Stimulated activated CD8-positive, alpha-beta memory T cell treated with anti-CD3 and anti-CD28 coated beads, Interleukin-4, amount 100 ng/mL, for 4 hours (primary cell): Measurements from ENCODE around the gene OVCA2.

Experiments used
- DNase-seq, 2 donors: peaks; one replicate each; pipeline ENCODE4 v3.0.0-alpha.2; 2020; ENCODE audit warnings: low read depth in 2 of 2, low spot score in 1 of 2

Gene OVCA2

DNA sequence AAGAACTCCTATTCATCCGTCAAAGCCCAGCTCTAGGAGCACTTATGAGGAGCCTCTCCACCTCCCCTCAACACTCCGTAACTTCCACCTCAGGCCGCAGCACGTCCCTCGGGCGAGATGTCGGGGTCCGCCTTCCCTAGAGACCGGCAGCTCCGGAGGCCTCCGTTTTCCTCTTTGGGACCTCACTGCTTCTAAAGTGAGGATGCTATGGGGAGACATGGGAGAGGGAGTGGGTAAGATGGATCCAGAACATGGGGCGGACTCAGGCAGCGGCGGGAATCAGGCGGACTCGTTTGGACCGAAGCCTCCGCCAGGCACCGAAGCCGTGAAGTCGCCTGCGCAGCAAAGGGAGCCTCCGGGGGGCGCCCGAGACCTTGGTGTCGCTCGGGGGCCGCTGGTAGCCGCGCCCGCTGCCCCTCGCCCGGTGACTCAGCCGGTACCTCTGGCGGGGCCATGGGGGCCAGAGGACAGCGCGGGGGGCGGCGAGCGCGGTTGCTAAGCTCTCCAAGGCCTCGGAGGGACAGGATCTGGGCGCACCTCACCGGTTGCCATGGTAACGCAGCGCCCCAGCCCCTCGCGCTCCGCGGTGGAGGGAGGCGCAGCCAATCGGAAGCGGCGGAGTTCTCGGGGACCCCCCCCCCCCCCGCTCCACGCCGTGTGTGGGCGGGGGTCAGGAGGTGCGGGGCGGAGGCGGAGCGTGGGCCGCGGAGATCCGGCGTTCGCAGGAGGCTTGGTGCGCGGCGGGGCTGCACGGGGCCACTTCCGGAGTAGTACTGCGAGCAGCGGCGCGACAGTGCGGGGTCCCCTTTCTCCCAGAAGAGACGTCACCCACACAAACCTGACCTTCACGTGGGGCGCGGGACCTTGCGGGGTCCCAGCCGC lies 11.8 kb downstream of the OVCA2 start:
- DNase-seq = peak; percentile 57 to 75

- DNase-seq = no peak
Measured at GRCh38 chr17:2054262-2054511, 12.4 kb downstream of the OVCA2 start.

DNA sequence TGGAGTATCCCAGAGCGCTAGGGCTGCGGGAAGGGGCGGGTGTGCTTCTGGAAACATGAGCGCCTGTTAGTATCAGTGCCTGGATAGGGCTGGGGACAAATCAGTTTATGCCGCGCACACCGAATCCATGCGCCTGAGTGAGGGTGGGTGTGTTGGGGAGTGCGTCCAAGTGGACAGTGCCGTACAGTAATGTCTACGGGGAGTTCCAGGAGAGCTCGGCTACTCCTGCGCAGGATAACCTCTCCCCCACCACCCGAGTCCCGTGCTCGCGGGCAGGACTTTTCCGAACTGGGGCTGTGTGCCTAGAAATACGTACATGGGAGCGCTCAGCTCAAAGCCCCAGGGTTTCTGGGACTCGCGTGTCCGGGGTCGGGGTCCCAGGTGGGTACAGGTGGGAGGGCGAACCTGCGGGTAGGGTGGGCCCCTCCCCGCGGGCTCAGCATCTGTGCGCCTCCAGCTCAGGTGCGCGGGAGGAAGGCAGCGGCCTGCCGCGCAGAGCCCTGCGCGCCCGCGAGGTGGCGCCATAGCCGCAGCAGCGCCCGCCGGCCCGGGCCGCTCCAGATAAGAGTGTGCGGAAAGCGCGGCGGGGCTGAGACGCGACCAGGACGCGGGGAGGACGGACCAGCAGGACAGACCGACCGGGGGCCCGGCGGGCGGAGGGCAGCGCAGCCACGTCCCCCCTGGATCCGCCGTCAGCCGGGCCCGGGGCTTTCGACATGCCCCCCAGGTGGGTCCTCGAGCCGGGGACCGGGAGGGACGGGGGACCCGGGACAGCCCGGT lies 12.9 kb downstream of the OVCA2 start, which contains the start of gene HIC1:
Gene HIC1 (plus strand): TSS at position 592 of the 780 bp plus-strand sequence. CDS start 1,588 bp downstream, outside the sequence.
- DNase-seq = peak in 1 of 2 donors; percentile 58

DNA sequence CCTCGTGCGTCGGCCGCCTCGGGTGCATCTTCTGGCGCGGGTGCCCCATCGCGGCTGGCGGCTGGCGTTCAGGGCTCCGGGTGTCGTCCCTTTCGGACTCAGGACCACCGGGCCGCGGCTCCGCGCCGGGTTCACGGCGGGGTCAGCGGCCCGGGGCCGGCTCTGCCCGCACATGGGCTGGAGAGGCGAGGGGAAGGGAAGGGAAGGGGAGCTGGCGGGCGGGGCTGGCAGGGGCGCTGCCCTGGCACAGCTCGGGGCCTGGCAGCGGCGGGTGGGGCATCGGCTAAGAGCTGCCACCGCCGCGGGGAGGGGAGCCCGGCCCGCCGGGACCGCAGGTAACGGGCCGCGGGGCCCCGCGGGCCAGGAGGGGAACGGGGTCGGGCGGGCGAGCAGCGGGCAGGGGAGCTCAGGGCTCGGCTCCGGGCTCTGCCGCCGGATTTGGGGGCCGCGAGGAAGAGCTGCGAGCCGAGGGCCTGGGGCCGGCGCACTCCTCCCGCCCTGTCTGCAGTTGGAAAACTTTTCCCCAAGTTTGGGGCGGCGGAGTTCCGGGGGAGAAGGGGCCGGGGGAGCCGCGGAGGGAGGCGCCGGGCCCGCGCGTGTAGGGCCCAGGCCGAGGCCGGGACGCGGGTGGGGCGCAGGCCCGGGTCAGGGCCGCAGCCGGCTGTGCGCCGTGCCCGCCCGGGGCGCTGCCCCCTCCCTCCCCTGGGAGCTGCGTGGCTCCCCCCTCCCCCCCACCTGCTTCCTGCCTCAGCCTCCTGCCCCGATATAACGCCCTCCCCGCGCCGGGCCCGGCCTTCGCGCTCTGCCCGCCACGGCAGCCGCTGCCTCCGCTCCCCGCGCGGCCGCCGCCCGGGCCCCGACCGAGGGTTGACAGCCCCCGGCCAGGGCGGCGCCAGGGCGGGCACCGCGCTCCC lies 13.7 kb downstream of the OVCA2 start:
- DNase-seq = no peak

DNA sequence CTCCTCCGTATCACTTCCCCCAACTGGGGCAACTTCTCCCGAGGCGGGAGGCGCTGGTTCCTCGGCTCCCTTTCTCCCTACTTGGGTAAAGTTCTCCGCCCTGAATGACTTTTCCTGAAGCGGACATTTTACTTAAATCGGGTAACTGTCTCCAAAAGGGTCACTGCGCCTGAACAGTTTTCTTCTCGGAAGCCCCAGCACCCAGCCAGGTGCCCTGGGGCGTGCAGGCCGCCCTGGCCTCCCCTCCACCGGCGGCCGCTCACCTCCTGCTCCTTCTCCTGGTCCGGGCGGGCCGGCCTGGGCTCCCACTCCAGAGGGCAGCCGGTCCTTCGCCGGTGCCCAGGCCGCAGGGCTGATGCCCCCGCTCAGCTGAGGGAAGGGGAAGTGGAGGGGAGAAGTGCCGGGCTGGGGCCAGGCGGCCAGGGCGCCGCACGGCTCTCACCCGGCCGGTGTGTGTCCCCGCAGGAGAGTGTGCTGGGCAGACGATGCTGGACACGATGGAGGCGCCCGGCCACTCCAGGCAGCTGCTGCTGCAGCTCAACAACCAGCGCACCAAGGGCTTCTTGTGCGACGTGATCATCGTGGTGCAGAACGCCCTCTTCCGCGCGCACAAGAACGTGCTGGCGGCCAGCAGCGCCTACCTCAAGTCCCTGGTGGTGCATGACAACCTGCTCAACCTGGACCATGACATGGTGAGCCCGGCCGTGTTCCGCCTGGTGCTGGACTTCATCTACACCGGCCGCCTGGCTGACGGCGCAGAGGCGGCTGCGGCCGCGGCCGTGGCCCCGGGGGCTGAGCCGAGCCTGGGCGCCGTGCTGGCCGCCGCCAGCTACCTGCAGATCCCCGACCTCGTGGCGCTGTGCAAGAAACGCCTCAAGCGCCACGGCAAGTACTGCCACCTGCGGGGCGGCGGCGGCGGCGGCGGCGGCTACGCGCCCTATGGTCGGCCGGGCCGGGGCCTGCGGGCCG lies 14.7 kb downstream of the OVCA2 start:
- no peak for DNase-seq

DNA sequence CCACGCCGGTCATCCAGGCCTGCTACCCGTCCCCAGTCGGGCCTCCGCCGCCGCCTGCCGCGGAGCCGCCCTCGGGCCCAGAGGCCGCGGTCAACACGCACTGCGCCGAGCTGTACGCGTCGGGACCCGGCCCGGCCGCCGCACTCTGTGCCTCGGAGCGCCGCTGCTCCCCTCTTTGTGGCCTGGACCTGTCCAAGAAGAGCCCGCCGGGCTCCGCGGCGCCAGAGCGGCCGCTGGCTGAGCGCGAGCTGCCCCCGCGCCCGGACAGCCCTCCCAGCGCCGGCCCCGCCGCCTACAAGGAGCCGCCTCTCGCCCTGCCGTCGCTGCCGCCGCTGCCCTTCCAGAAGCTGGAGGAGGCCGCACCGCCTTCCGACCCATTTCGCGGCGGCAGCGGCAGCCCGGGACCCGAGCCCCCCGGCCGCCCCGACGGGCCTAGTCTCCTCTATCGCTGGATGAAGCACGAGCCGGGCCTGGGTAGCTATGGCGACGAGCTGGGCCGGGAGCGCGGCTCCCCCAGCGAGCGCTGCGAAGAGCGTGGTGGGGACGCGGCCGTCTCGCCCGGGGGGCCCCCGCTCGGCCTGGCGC lies 15.4 kb downstream of the OVCA2 start:
- DNase-seq = no peak

- no peak for DNase-seq
Measured at GRCh38 chr17:2057760-2058585, 16.2 kb downstream of the OVCA2 start.

- DNase-seq = no peak
Measured at GRCh38 chr17:2058586-2059546, 17.0 kb downstream of the OVCA2 start.

DNA sequence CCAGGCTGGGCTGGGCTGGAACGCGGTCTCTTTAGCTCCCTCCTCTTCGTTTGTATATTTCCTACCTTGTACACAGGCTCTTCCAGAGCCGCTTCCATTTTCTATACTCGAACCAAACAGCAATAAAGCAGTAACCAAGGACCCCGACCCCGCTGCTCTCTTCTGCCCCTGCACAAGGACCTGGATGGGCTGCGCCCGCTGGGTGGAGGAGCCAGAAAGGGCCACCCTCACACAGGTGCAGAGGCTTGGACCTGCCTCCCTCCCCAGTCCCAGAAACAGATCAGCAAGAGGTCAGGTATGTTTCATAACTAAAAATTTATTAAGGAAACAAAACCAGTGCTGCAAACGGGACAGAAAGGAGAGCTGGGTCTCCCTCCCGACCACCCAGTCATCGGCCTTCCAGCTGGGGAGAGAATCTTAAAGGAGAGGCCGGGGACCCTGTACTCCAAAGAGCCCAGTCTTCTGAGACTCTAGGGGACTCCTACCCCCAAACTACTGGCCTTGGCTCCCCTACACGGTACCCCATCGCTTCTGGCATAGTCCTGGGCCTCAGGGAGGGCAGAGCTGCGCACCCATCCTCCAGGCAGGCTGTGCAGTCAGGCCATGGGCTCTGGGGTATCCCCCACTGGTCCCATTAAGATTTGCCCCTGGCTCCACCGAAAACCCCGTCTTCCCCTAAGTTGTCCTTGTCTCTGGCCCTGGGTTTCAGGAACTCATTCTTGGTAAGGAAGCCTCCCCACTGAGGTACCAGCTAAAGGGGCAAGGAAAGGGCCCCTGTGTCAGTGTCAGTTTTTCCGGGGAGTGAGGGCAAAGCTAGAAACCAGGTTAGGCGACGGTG lies 17.9 kb downstream of the OVCA2 start:
- DNase-seq = no peak

DNA sequence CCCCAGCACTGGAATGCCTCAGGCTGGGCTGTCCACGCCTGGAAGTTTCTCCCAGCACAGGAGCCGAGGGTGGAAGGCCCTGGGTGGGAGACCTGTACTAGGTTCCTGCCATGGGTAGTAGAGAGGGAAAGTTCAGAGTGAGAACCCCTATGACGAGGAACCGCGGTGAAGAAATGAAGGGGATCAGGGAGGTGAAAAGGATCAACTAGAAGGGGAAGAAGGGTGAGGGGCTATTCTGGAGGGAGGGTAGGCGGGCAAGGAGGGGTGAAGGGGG lies 18.5 kb downstream of the OVCA2 start:
- DNase-seq = no peak

- no peak for DNase-seq
Measured at GRCh38 chr17:2060681-2061440, 19.0 kb downstream of the OVCA2 start.

- no peak for DNase-seq
Measured at GRCh38 chr17:2061441-2061958, 19.7 kb downstream of the OVCA2 start.

GRCh38 chr17:2062571-2063183 lies 20.9 kb downstream of the OVCA2 start:
- no peak for DNase-seq

DNA sequence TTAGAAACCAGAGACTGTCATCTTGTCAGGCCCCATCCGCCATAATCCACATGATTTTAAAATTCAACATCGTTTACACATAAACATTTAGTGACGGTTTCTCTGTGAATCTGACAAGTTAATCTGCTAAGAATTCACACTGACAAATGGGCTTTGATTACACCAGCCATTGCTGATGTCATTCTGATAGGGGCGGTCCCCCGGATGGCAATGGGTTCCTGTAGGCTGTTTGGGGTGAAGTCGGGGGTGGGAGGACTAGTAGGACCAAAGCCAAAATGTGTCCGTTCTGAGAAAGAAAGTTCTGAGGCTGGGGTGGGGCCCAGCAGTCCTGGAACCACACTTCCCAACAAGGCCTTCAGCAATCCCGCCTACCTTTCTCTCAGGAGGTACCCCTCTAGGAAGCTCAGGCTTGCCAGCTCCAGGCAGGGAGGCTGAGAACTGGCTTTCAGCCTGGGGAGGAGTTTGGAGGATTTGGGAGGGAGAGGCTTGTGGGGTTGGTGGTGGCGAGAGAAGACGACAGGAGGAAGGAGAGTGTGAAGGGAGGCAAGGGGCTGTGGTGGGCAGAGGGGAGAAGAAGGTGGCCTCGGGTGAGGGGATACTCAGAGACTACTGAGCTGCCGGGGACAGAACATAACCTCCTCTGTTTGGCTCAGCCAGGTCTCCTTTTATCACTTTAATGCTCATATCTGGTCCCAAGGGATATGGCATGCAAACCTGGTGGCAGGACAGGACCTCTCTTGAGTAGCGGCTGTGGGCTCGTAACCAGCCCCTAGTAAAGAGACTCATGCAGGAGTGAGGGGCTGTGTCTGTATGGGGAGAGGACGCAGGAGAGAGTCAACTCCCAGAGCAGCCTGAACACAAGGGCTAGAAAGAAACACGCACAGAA lies 21.7 kb downstream of the OVCA2 start:
- no peak for DNase-seq

- DNase-seq = no peak
Measured at GRCh38 chr17:2064147-2064489, 22.3 kb downstream of the OVCA2 start.
